DOHH2 (cell line): ENCODE measurements around the gene PRKCE.

Source experiments
- EZH2phosphoT487 ChIP-seq: fragments of 200-600 bp; sonication (generic); IDR thresholded peaks from 2 replicates; pipeline ENCODE4 v1.6.1; 2017; ENCODE audit warnings: borderline replicate concordance, mild to moderate bottlenecking, antibody characterized with exemption, low read length, moderate library complexity, mixed read lengths
- TF ChIP-seq, protein P1 (sequence below): fragments of 200-600 bp; sonication (generic); IDR thresholded peaks from one replicate; pipeline ENCODE4 v1.5.1; 2014; ENCODE audit warnings: antibody characterized with exemption, mild to moderate bottlenecking, low read depth, low read length; ENCODE audit not compliant: poor library complexity, severe bottlenecking

DNA sequence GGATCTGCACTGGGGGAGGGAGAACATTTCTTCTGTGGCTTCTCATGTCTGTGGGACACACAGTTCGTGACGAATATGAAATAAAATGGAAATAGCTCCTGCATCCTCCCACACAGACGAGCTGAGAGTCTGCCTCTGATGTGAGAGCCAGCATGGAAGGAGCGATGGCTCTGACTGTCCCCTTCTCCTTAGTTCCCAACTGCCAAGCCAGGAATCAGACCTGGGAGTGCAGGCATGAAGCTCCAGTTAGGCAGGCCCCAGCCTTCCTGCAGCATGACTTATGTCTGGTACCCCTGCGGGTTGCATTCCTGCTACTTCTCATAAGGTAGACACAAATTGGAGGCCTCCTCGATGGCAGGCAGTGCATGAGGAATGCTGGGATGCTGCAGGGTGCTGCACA, 56.2 kb downstream of the PRKCE start:
- TF ChIP-seq, protein P1, sequence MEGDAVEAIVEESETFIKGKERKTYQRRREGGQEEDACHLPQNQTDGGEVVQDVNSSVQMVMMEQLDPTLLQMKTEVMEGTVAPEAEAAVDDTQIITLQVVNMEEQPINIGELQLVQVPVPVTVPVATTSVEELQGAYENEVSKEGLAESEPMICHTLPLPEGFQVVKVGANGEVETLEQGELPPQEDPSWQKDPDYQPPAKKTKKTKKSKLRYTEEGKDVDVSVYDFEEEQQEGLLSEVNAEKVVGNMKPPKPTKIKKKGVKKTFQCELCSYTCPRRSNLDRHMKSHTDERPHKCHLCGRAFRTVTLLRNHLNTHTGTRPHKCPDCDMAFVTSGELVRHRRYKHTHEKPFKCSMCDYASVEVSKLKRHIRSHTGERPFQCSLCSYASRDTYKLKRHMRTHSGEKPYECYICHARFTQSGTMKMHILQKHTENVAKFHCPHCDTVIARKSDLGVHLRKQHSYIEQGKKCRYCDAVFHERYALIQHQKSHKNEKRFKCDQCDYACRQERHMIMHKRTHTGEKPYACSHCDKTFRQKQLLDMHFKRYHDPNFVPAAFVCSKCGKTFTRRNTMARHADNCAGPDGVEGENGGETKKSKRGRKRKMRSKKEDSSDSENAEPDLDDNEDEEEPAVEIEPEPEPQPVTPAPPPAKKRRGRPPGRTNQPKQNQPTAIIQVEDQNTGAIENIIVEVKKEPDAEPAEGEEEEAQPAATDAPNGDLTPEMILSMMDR: no peak
- no peak for TF ChIP-seq EZH2phosphoT487
